ENCODE measurements around the gene CTDSPL. TPM values are rescaled to one million over a fixed set of nuclear protein-coding genes. Genes with fewer than 3 reads are reported as not detected.

The CTDSPL gene
- total RNA-seq, 2 donors from 2014 or later: 75.0 to 76.7 TPM

DNA sequence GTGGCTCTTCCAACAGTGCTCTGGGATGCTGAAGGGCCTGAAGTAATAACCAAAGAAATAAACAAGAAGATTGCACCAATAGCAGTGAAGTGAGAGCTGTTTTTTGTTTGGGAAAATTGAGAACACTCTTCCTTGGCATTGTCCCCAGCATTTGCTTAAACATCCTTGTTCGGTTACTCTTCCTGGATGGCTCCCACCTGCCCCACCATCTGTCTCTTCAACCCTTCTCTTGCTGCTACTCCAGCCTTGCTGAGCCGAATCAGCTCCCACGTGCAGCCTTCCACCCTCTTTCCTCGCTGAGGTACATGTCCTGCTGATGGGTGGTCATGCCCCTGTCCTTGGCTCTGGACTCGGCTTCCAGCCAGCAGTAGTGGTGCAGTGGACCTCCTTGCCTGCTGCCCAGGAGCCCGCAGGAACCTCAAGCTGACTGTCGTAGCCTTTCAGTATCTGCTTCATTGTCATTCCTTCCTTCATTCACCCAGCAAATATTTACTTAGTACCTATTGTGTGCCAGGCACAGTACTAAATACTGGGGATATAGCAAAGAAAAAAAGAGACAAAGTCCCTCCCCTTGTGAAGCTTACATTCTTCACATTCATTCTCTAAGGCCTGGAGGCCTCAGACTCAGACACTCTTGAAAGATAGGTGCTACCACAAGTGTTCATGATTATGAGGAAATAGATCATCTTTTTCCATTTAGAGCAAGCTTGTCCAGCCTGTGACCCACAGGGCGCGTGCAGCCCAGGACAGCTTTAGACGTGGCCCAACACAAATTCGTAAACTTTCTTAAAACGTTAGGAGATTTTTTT is 111.8 kb downstream of the CTDSPL start:
- no peaks in the 10 kb centered on the region for H3K9me3 ChIP-seq
- no peak overlapping the region for H3K9ac ChIP-seq (ENCODE audit: low read depth in 2 of 2, low read length in 2 of 2)
- no peak overlapping the region for H3K4me3 ChIP-seq
- no peaks in the 10 kb centered on the region for H3K36me3 ChIP-seq
- DNase-seq: no peak
- intact Hi-C loops (cut with DNase I): loop anchor here (10.0 kb wide), 1 partner anchor 141 kb away; no protein-coding TSS in a partner anchor
- no peak overlapping the region for H3K27ac ChIP-seq
- H3K4me1 ChIP-seq: no peaks in the 10 kb centered on the region
- TF ChIP-seq, protein P1, sequence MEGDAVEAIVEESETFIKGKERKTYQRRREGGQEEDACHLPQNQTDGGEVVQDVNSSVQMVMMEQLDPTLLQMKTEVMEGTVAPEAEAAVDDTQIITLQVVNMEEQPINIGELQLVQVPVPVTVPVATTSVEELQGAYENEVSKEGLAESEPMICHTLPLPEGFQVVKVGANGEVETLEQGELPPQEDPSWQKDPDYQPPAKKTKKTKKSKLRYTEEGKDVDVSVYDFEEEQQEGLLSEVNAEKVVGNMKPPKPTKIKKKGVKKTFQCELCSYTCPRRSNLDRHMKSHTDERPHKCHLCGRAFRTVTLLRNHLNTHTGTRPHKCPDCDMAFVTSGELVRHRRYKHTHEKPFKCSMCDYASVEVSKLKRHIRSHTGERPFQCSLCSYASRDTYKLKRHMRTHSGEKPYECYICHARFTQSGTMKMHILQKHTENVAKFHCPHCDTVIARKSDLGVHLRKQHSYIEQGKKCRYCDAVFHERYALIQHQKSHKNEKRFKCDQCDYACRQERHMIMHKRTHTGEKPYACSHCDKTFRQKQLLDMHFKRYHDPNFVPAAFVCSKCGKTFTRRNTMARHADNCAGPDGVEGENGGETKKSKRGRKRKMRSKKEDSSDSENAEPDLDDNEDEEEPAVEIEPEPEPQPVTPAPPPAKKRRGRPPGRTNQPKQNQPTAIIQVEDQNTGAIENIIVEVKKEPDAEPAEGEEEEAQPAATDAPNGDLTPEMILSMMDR (IDR thresholded peaks at IDR 0.05): no peak
- no peaks in the 10 kb centered on the region for H3K27me3 ChIP-seq

DNA sequence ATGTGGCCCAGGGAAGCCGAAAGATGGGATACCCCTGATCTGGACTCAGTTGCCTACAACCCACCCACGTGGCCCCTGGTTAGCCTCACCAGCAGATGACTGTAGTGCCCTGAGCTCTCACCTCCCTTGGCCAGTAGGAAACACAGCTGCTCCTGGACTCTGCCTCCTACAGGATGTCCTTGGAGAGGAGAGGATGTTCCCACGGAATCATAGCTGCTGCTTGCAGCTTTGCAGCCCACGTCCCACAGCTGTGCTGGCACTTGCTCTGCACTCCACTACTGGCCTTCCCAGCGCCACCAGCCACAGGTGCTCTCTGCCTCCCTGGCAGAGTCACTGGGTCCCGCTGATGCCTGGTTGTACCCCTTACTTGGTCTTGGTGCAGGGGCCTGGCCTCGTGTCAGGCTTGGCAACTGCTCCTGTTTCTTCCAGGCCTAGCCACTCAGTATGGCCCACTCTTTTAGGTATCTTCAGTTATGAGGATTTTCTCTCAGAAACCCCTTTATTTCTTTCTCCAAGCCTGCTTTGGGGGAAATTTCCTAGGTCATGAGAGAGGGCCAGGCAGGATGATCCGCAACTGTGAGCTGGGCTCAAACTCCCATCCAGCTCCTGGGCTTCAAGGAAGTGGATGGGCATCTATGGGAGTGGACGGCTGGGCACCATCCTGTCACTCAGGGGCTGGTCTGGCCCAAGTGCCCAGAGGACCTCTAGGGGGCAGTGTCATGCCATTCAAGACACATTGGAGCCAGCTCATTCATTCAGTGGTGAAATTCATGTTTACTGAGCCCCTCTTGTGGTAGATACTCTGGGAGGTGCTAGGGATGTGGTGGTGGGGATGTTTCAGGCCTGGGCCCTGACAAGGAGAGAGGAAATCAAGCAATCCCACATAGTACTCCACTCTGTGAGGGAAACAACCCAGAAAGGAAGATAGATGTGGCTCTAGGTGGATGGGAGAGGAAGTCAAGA is 112.7 kb downstream of the CTDSPL start:
- intact Hi-C loops (cut with DNase I): loop anchor here (10.0 kb wide), 1 partner anchor 140 kb away; no protein-coding TSS in a partner anchor
- no peaks in the 10 kb centered on the region for H3K27me3 ChIP-seq
- H3K4me3 ChIP-seq: no peak overlapping the region
- H3K9me3 ChIP-seq: no peaks in the 10 kb centered on the region
- DNase-seq: peak; percentile 83
- H3K36me3 ChIP-seq: no peaks in the 10 kb centered on the region
- no peaks in the 10 kb centered on the region for H3K4me1 ChIP-seq
- H3K9ac ChIP-seq (ENCODE audit: low read depth in 2 of 2, low read length in 2 of 2): no peak overlapping the region
- TF ChIP-seq, protein P1 (IDR thresholded peaks at IDR 0.05): peak; percentile 83
- no peak overlapping the region for H3K27ac ChIP-seq

DNA sequence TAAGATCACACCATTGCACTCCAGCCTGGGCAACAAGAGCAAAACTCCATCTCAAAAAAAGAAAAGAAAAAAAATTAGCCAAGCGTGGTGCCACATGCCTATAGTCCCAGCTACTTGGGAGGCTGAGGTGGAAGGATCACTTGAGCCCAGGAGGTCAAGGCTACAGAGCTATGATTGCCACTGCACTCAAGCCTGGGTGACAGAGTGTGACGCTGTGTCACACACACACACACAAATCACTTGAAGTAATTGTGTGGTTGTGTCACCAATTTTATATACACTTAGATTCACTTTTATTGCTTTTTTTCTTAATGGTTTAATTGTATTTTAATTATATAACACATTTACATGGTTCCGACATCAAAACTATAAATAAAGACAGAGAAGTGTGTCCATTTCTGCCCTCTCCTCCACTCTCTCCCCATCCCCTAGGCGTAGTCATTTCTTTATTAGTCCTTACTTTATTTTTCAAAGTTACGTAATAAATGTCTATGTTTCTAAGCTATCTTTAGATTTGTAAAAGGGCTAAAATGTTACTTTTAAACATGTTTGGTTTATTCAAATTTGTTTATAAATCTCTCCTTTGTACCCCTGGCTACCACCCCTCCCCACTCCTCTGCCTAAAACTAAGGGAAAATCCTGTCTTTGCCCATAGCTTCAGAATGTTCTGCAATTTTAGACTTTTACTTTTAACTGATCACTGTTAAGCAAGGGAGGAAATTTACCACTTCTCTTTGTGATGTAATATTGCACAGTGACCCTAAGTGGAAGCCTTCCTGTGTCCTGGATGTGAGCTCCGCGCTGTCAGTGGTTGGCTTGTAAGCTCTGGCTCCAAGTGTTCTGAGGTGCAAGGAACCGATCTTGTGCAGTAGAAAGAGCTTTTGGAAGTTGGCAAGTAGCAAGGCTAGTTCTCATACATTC is 118.1 kb downstream of the CTDSPL start:
- intact Hi-C loops (cut with DNase I): loop anchor here (10.0 kb wide), 1 partner anchor 135 kb away; no protein-coding TSS in a partner anchor
- Histone ChIP-seq H3K36me3 (no peaks in the 10 kb centered on the region), H3K27ac (no peak overlapping the region), H3K9me3 (no peaks in the 10 kb centered on the region), H3K4me3 (no peak overlapping the region), H3K27me3 (no peaks in the 10 kb centered on the region), H3K9ac (ENCODE audit: low read depth in 2 of 2, low read length in 2 of 2) (no peak overlapping the region), H3K4me1 (no peaks in the 10 kb centered on the region)
- DNase-seq: no peak
- TF ChIP-seq, protein P1 (IDR thresholded peaks at IDR 0.05): no peak

DNA sequence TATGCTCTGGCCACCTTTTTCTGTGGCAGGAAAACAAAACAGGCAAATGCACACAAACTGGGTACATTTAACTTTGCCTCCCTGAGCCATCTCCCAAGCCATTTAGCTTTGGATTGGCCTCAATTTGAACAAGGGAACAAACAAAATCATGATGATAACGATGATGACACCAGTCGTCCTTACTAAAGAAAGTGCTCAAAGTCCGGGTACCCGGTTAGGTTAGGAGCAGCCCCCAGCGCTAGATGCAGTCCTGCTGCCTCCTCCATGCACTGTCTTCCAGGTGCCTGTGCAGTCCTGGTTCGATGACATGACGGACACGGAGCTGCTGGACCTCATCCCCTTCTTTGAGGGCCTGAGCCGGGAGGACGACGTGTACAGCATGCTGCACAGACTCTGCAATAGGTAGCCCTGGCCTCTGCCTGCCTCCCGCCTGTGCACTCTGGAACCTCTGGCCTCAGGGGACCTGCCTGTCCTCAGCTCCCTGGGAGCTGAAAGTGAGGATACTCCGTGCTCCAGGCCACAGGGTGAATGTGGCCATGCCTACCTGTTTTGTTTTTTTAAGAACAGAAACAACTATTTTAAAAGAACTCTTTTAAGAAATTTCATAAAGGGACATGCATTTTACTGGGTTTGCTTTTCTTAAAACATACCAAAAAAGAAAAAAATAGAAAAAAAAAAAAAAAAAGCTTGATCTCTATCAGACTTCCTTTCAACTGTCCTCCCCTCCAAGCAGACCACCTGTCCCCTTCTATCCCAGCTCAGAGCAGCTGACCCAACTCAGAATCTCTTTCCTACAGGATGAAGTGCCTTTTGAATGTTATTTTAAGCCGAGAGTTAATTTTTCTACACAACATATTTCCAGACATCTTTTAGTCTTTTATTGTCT is 119.0 kb downstream of the CTDSPL start:
- no peaks in the 10 kb centered on the region for H3K27me3 ChIP-seq
- DNase-seq: no peak
- H3K4me1 ChIP-seq: peaks cover 1% of the 10 kb centered on the region
- no peaks in the 10 kb centered on the region for H3K36me3 ChIP-seq
- H3K27ac ChIP-seq: no peak overlapping the region
- intact Hi-C loops (cut with DNase I): no loop called here
- TF ChIP-seq, protein P1 (IDR thresholded peaks at IDR 0.05): no peak
- no peak overlapping the region for H3K9ac ChIP-seq (ENCODE audit: low read depth in 2 of 2, low read length in 2 of 2)
- H3K4me3 ChIP-seq: no peak overlapping the region
- H3K9me3 ChIP-seq: no peaks in the 10 kb centered on the region
